Right ventricle myocardium superior (tissue), 1 donor: Measurements from ENCODE around the gene FKBP8. TPM values are rescaled to one million over a fixed set of nuclear protein-coding genes. Genes with fewer than 3 reads are reported as not detected.
A peak's percentile ranks its signal among the peaks of the same experiment; 100 is the strongest.

ENCODE experiments used
- ATAC-seq: fragments of 200-7000 bp; cut with Tn5 transposase; one replicate; pipeline ENCODE4 v1.9.1; 2020; ENCODE audit warnings: mild to moderate bottlenecking; ENCODE audit not compliant: poor library complexity
- DNase-seq: peaks from one replicate; pipeline ENCODE4 v3.0.0-alpha.2; 2020
- intact Hi-C: fragments of 100-400 bp; cut with DNase I; formaldehyde crosslinking; loops from one replicate; pipeline ENCODE4 v1.11.2; 2022
- total RNA-seq: library from RNA; stranded (reverse); fragmentation: NEBNext Ultra II Directional; extraction: Animal tissue kit (Norgen Biotek cat#: 25700); gene quantifications from one replicate; pipeline ENCODE4 v1.2.1, GENCODE V29; 2021
- donor health status: DM: no; HTN: yes; CAD: no; lungs with severe emphysema.

The FKBP8 gene
- total RNA-seq, 1 donor from 2014 or later = 182 TPM

GRCh38 chr19:18507021-18507726 lies 36.2 kb downstream of the FKBP8 start:
- peak; percentile 76 for DNase-seq
- peak; percentile 78 for ATAC-seq
- intact Hi-C loops = loop anchor here (5.0 kb wide), 1 partner anchor 40 kb away; no protein-coding TSS in a partner anchor

DNA sequence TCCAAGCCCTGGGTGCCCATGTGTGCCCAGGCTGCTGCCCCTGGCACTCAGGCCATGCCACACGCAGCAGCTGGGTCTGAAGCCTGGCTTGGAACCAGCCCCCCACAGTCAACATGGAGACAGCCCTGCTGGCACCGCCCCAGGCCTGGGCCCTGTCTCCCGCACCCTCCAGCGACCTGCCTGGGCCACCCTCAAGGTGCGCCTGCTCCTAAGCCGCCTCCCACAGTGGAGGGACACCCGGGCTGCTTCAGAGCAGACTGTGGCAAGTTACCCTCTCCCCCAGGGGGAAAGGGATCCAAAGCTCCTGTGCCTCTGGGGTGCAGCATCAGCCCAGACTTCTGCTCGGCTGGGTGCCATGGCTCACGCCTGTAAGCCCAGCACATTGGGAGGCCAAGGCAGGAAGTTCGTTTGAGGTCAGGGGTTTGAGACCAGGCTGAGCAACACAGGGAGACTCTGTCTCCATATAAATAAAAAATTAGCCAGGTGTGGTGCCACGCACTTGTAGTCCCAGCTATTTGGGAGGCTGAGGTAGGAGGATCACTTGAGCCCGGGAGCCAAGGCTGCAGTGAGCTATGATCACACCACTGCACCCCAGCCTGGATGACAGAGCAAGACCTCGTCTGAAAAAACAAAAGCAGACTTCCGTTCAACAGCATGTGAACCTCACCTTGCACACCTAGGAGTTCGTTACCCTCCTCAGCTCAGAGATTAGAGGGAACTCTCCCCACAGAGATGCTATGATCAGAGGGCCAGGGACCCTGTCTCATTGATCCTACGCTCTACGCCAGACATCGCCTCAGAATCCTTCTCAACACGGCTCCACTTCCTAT lies 37.1 kb downstream of the FKBP8 start:
- DNase-seq (peak; percentile 74), ATAC-seq (peak; percentile 0)
- intact Hi-C loops = loop anchor here (5.0 kb wide), 1 partner anchor 39 kb away; no protein-coding TSS in a partner anchor

DNA sequence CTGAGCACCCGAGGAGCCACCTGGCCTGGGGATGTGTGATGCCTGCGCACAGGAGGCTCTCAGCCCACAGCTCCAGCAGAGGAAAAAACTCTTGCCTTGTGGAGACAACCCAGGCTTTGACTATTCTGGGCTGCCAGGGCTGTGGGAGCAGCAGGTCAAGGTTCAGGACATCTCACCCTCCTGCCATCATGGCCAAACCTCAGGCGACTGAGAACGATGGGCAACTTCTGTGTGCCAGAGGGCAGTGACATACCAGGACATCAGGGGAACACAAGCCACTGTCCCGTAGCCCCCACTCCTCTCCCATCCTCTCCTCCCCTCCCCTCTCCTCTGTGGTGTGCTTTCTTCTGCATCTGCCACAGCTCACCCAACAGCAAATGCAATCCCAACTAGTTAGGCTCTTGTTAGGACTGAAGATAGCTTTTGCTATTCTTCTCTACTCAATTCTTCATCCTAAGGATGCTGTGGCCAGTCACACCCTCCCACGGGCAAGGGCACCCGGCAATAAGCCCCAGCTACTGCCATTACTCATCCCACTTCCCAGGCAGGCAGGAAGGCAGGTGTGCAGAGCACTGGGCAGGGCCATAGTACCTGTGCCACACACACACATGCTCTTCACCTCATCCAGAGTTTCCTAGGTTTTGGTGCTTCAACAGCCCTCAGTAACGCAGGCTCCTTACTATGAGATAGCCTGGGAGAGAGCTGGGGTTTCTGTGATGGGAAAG lies 38.3 kb downstream of the FKBP8 start:
- intact Hi-C loops = loop anchor here (5.0 kb wide), 1 partner anchor 38 kb away; no protein-coding TSS in a partner anchor
- DNase-seq = no peak
- ATAC-seq = no peak

- intact Hi-C loops = no loop called here
- no peak for DNase-seq
- ATAC-seq = no peak
Measured at GRCh38 chr19:18503971-18504885, 39.1 kb downstream of the FKBP8 start.

GRCh38 chr19:18503337-18503970 lies 39.9 kb downstream of the FKBP8 start:
- DNase-seq (no peak), ATAC-seq (no peak)
- intact Hi-C loops = no loop called here

GRCh38 chr19:18502638-18503294 lies 40.6 kb downstream of the FKBP8 start:
- intact Hi-C loops = no loop called here
- DNase-seq (peak; percentile 83), ATAC-seq (peak; percentile 7)

DNA sequence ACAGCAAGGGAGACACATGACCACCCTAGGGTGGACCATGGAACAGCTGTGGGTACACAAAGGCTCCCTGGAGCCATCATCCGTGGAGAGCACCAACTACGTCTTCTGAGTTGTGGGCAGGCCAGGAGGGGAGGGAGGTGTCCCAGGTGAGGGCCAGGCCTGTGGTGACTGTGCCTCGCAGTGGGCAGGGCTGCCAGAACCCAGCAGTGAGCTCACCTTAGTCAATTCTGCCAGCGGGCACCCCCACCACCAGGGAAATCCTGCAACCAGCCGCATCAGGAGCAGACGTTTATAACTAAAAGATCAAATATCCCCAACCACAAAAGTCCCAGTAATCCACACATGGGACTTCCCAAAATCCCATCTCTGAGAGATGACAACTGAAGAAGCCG lies 41.1 kb downstream of the FKBP8 start:
- ATAC-seq = no peak
- intact Hi-C loops = no loop called here
- DNase-seq = no peak

DNA sequence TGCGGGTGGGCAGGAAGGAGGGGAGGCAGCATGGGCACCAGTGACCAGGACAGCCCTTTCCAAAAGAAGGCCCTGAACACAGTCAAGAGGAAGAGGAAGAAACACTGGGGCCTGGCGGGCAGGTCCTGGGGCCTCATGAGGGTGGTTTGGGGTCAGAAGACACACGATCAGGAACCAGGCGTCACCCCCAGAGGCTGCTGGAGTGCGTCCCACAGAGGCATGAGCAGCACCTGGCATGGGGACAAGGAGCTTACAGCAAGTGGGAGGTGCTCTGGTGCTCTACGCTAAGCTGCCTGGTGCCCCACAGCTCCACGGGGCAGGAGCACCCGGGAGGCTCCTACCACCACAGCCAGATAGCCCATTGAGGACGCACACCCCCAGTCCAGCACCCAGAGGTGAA lies 41.5 kb downstream of the FKBP8 start:
- intact Hi-C loops = no loop called here
- ATAC-seq = peak; percentile 54
- DNase-seq = peak; percentile 80

DNA sequence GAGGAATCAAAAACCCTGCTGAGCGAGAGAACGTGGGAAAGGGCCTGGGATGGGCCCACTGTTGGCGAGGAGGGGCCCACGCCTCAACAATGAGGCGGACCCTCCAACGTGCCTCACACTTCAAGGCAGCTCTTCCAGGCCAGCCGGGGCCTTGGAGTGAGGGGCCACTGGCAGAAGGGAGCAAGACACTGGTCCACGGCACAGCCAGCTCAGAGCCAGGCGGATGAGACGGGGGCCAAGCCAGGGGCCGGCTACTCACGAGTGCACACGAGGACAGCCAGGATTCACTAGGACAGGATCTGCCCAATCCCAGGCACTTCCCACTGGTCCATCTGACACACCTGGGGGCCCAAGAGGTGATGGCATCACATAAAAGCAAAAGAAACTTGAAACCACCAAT lies 42.0 kb downstream of the FKBP8 start:
- ATAC-seq (no peak), DNase-seq (no peak)
- intact Hi-C loops = no loop called here

DNA sequence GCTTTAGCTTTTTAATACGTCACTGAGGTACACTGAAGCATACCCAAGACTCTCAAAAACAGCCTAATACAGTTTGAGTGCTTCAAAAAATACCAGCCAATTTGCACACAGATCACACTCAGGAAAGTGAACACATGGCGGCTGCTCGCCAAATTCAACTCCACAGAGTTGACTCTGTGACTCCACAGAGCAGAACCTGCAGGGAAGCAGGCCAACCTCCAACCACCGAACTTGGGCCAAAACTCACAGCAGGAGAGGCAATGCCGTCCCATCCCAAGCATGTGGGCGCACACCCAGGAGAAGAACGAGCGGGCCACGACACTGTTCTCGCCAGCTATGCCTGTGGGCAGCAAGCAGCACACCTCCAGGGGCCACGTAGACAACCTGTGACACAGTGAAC lies 42.6 kb downstream of the FKBP8 start:
- peak; percentile 84 for DNase-seq
- peak; percentile 58 for ATAC-seq
- intact Hi-C loops = no loop called here

DNA sequence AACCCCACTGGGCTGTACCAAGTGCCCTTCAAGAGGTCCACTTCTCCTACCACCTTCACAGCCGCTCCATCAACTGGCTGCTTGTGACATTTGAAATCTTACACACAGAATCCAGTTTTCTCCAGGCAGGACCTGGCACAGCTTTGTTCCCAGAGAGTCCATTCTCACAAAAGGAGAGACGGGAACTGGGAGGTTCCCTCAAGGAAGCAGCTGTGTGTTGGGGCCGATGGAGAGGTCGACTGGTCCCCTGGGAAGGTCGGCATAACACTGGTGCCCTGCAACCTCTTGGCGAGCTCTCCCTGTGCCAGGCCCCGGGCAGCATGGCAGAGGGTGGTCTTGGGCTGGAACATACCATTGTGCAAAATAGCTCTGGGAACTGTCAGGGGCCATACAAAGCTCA lies 43.0 kb downstream of the FKBP8 start:
- ATAC-seq (peak; percentile 1), DNase-seq (no peak)
- intact Hi-C loops = no loop called here

DNA sequence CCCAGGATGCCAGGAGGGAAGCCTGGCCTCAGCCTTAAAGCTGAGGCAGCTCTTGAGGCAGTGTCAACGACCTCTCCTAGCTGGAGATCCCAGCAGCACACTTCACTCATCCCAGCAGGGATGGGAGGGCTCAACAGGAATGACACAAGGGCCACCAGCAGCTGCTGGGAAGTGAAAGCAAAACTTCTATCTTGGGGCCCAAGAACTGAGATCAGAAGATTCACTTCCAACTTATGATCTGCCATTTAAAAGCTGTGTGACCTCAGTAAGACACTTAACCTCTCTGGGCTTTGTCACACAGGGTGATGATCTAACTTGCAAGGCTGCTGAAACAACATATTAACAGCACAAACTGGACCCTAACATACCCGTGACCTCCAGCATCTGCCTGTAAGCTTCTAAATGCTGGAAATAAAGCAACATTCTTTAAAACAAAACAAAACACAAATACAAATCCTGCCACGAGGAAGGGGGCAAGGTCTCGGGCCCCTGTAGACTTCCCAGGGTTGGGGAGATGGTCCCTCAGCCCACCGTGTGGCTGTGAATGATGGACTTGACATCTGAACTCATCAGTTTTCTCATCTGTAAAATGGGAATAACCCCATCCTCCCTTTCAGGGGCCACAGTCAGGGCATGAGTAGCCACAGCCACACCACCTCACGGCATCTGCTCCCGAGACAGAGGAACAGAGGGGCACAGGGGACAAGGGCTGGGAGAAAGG lies 44.2 kb downstream of the FKBP8 start:
- DNase-seq (no peak), ATAC-seq (no peak)
- intact Hi-C loops = no loop called here

GRCh38 chr19:18496980-18497256 lies 46.5 kb downstream of the FKBP8 start:
- ATAC-seq (no peak), DNase-seq (no peak)
- intact Hi-C loops = no loop called here

DNA sequence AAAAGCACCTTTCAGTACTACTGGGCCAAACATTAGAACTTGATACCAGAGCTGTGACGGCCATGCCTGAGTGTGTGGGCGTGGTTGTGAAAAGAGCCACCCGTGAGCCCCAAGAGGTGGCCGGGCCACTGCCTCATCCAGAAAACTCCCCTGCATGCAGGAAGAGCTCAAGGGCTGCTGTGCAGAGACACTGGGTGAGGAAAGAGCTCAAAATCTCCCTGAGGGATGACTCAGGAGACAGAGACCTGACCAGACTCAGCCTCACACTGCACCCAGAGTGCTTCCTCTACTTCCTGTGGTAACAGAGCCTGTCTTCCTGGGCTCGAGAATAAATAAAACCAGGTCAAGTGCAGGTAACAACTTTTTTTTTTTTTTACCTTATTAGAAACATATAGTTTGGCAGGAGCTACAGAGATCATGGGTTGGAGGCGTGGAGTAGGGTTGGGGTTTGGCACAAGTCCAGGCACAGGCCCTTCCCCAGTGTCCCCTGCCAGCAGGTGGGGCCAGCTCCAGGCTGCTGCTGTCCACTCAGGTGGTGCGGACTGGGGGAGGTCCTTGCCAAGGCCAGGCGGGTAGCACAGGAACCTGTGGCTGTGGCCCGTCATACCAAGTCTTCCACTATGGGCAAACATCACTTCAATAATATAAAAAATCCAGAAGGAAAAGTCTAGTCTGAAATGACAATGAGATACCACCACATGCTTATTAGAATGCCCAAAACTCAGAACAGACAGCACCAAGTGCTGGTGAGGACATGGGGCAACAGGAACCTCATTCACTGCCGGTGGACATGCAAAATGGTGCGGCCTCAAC lies 47.0 kb downstream of the FKBP8 start:
- DNase-seq (no peak), ATAC-seq (no peak)
- intact Hi-C loops = no loop called here

- no peak for ATAC-seq
- intact Hi-C loops = no loop called here
- no peak for DNase-seq
Measured at GRCh38 chr19:18495204-18495911, 48.0 kb downstream of the FKBP8 start.

GRCh38 chr19:18494267-18494607 lies 49.1 kb downstream of the FKBP8 start:
- intact Hi-C loops = no loop called here
- no peak for ATAC-seq

More at GRCh38 chr19:18494267-18494607, 49.1 kb downstream of the FKBP8 start:
- DNase-seq = no peak
